GM23338 (cell line): ENCODE results near the gene ME3. TPM values are rescaled to one million over a fixed set of nuclear protein-coding genes. Genes with fewer than 3 reads are reported as not detected.

Experiments used
- ATAC-seq: fragments of 200-7000 bp; cut with Tn5 transposase; 3 replicates; pipeline ENCODE4 v1.9.1; 2020
- DNase-seq: peaks from one replicate; pipeline ENCODE4 v3.0.0-alpha.2; 2015; ENCODE audit warnings: low spot score
- H2AFZ ChIP-seq: fragments of 200-600 bp; sonication (generic); 2 replicates; pipeline ENCODE4 v1.8.0; 2016; ENCODE audit warnings: antibody characterized with exemption, mild to moderate bottlenecking, moderate library complexity
- H3F3A ChIP-seq: fragments of 200-600 bp; sonication (generic); replicated peaks from 2 replicates; pipeline ENCODE4 v1.8.0; 2017; ENCODE audit warnings: antibody characterized with exemption, mixed run types, low read depth
- H3K27ac ChIP-seq: fragments of 200-600 bp; sonication (generic); 2 replicates; pipeline ENCODE4 v1.6.1; 2016; ENCODE audit warnings: low read depth
- H3K27me3 ChIP-seq: fragments of 200-600 bp; sonication (generic); 2 replicates; pipeline ENCODE4 v1.8.0; 2016; ENCODE audit warnings: mild to moderate bottlenecking, mixed run types, moderate library complexity; ENCODE audit not compliant: insufficient read depth
- H3K36me3 ChIP-seq: fragments of 200-600 bp; sonication (generic); 2 replicates; pipeline ENCODE4 v1.8.0; 2016; ENCODE audit warnings: mild to moderate bottlenecking; ENCODE audit not compliant: insufficient read depth
- H3K4me1 ChIP-seq: fragments of 200-600 bp; sonication (generic); 2 replicates; pipeline ENCODE4 v1.8.0; 2016; ENCODE audit warnings: mild to moderate bottlenecking, moderate library complexity; ENCODE audit not compliant: insufficient read depth
- H3K4me2 ChIP-seq: fragments of 200-600 bp; sonication (generic); 2 replicates; pipeline ENCODE4 v1.7.1; 2017; ENCODE audit warnings: mixed run types
- H3K4me3 ChIP-seq: fragments of 200-600 bp; sonication (generic); 2 replicates; pipeline ENCODE4 v1.6.1; 2016; ENCODE audit warnings: mixed run types
- H3K79me2 ChIP-seq: fragments of 200-600 bp; sonication (generic); replicated peaks from 2 replicates; pipeline ENCODE4 v1.8.0; 2017; ENCODE audit warnings: mild to moderate bottlenecking; ENCODE audit not compliant: insufficient read depth
- H3K9me2 ChIP-seq: fragments of 200-600 bp; sonication (generic); 2 replicates; pipeline ENCODE4 v1.8.0; 2017; ENCODE audit not compliant: insufficient read depth
- H4K20me1 ChIP-seq: fragments of 200-600 bp; sonication (generic); replicated peaks from 2 replicates; pipeline ENCODE4 v1.8.0; 2017; ENCODE audit warnings: mild to moderate bottlenecking; ENCODE audit not compliant: insufficient read depth
- H3K27ac Mint-ChIP-seq: 2 replicates; pipeline ENCODE4 v1.8.0; 2020; ENCODE audit warnings: inconsistent platforms, mild to moderate bottlenecking, moderate library complexity, mixed read lengths
- H3K27me3 Mint-ChIP-seq: 3 replicates; pipeline ENCODE4 v1.8.0; 2022; ENCODE audit warnings: low read depth, mild to moderate bottlenecking, moderate library complexity, mixed read lengths, inconsistent platforms; ENCODE audit not compliant: insufficient read depth, poor library complexity
- H3K36me3 Mint-ChIP-seq: 3 replicates; pipeline ENCODE4 v1.8.0; 2021; ENCODE audit warnings: low read depth, mild to moderate bottlenecking, inconsistent platforms, moderate library complexity, mixed read lengths
- H3K4me1 Mint-ChIP-seq: 3 replicates; pipeline ENCODE4 v1.8.0; 2020; ENCODE audit warnings: mild to moderate bottlenecking, inconsistent platforms, mixed read lengths
- H3K4me3 Mint-ChIP-seq: 3 replicates; pipeline ENCODE4 v1.8.0; 2021; ENCODE audit warnings: moderate library complexity, mild to moderate bottlenecking, inconsistent platforms, mixed read lengths
- H3K9me3 Mint-ChIP-seq: 3 replicates; pipeline ENCODE4 v1.8.0; 2020; ENCODE audit warnings: moderate library complexity, mild to moderate bottlenecking, inconsistent platforms, mixed read lengths
- CREB1 ChIP-seq: fragments of 250-450 bp; sonication (Bioruptor Pico); IDR thresholded peaks from 2 replicates; pipeline ENCODE4 v1.5.0; 2020; ENCODE audit warnings: low read depth, mild to moderate bottlenecking, moderate library complexity
- ETS1 ChIP-seq: IDR thresholded peaks from 2 replicates; pipeline ENCODE4 v1.6.1; 2016; ENCODE audit warnings: antibody characterized with exemption
- EZH2 ChIP-seq: fragments of 200-600 bp; sonication (generic); IDR thresholded peaks from one replicate; pipeline ENCODE4 v1.8.0; 2017; ENCODE audit warnings: antibody characterized with exemption, mild to moderate bottlenecking, low read depth; ENCODE audit not compliant: unreplicated experiment
- EZH2phosphoT487 ChIP-seq: fragments of 200-600 bp; sonication (generic); IDR thresholded peaks from one replicate; pipeline ENCODE4 v1.8.1; 2018; ENCODE audit warnings: antibody characterized with exemption; ENCODE audit not compliant: unreplicated experiment
- JUNB ChIP-seq: IDR thresholded peaks from one replicate; pipeline ENCODE4 v1.6.1; 2016; ENCODE audit warnings: antibody characterized with exemption; ENCODE audit not compliant: unreplicated experiment
- NANOG ChIP-seq: IDR thresholded peaks from 2 replicates; pipeline ENCODE4 v1.6.1; 2016; ENCODE audit warnings: antibody characterized with exemption, borderline replicate concordance
- POLR2AphosphoS5 ChIP-seq: IDR thresholded peaks from 2 replicates; pipeline ENCODE4 v1.6.1; 2016; ENCODE audit warnings: antibody characterized with exemption, low read depth
- STAT1 ChIP-seq: IDR thresholded peaks from one replicate; pipeline ENCODE4 v1.6.1; 2016; ENCODE audit warnings: antibody characterized with exemption; ENCODE audit not compliant: unreplicated experiment
- ZNF114 ChIP-seq: fragments of 250-450 bp; sonication (Bioruptor Pico); IDR thresholded peaks from 2 replicates; pipeline ENCODE4 v1.5.0; 2020; ENCODE audit warnings: mild to moderate bottlenecking, moderate library complexity
- ZNF331 ChIP-seq: fragments of 250-450 bp; sonication (Bioruptor Pico); IDR thresholded peaks from 2 replicates; pipeline ENCODE4 v1.5.0; 2020; ENCODE audit warnings: low read depth, mild to moderate bottlenecking, moderate library complexity
- polyA plus RNA-seq: library from polyadenylated mRNA; unstranded; fragments of >200 nt; fragmentation: Nextera tagmentation; extraction: Ambion mirVana; gene quantifications from 2 replicates; pipeline ENCODE4 v1.2.1, GENCODE V29; 2016
- total RNA-seq: library from RNA; depleted of rRNA; stranded (reverse); fragments of >200 nt; shearing (Covaris generic); gene quantifications from 2 replicates; pipeline ENCODE4 v1.2.3, GENCODE V29; 2014
- TF ChIP-seq, protein P1 (sequence below): fragments of 250-450 bp; sonication (Bioruptor Pico); IDR thresholded peaks from 2 replicates; pipeline ENCODE4 v1.5.0; 2020; ENCODE audit warnings: mild to moderate bottlenecking, moderate library complexity
- TF ChIP-seq, protein P2 (sequence below), 2 experiments: fragments of 200-600 bp in 1 of 2; sonication (generic) in 1 of 2; conservative IDR thresholded peaks; 2 replicates each; pipeline versions ENCODE4 v1.5.1 to v1.6.1; 2016 to 2017; ENCODE audit warnings: antibody characterized with exemption in 2 of 2, low read depth in 2 of 2, mild to moderate bottlenecking in 2 of 2, moderate library complexity in 1 of 2
- TF ChIP-seq, protein P3 (sequence below): IDR thresholded peaks from one replicate; pipeline ENCODE4 v1.6.1; 2018; ENCODE audit warnings: antibody characterized with exemption; ENCODE audit not compliant: unreplicated experiment

The ME3 gene
- total and polyA plus RNA-seq, 2 experiments from 2014 or later, result 1.3 to 4.0 TPM

DNA sequence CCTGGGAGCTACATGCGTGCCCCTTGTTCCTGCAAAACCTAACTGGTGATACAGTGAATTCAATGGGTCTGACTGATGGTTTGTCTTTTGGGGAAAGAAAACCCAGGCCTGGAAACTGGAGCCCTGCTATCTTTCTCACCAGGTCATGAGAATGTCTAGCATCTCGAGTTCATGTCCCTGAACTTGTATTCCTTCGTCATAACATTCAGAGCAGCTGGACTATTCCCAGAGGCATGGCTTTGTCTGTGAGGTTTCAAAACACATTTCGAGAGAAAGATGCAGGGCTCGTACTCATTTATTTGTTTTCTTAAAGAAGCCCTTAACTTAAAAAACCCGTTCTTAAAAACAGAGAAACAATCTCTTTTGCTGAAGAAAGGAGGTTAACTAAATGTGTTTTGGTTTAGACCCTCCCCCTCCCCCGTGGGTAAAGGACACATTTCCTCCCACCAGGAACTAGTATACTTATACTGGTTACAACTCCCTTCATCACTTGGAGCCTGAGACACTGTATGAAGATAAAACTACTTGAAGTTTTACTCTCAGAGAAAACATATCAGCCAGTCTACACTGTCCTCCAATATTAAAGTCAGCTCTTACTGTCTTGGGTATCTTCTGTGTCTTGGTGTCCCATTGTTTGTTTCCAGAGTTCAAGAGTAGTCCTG lies 43.2 kb downstream of the ME3 start:
- Histone ChIP-seq H3K4me3 (no peak overlapping the region), H3K9me2 (peaks cover 6% of the 10 kb centered on the region; the same call in 1 of the 2 replicates), H3K4me2 (no peak overlapping the region), H3F3A (no peaks in the 10 kb centered on the region), H2AFZ (no peak overlapping the region), H3K79me2 (no peaks in the 10 kb centered on the region), H3K36me3 (no peaks in the 10 kb centered on the region), H3K4me1 (no peaks in the 10 kb centered on the region), H3K27me3 (no peaks in the 10 kb centered on the region), H3K27ac (no peak overlapping the region), H4K20me1 (no peaks in the 10 kb centered on the region)
- H3K4me1 Mint-ChIP-seq, result no peaks in the 10 kb centered on the region
- no peaks in the 10 kb centered on the region for H3K36me3 Mint-ChIP-seq
- no peak overlapping the region for H3K27ac Mint-ChIP-seq
- no peak for TF ChIP-seq STAT1
- no peak for TF ChIP-seq POLR2AphosphoS5
- TF ChIP-seq, protein P1, sequence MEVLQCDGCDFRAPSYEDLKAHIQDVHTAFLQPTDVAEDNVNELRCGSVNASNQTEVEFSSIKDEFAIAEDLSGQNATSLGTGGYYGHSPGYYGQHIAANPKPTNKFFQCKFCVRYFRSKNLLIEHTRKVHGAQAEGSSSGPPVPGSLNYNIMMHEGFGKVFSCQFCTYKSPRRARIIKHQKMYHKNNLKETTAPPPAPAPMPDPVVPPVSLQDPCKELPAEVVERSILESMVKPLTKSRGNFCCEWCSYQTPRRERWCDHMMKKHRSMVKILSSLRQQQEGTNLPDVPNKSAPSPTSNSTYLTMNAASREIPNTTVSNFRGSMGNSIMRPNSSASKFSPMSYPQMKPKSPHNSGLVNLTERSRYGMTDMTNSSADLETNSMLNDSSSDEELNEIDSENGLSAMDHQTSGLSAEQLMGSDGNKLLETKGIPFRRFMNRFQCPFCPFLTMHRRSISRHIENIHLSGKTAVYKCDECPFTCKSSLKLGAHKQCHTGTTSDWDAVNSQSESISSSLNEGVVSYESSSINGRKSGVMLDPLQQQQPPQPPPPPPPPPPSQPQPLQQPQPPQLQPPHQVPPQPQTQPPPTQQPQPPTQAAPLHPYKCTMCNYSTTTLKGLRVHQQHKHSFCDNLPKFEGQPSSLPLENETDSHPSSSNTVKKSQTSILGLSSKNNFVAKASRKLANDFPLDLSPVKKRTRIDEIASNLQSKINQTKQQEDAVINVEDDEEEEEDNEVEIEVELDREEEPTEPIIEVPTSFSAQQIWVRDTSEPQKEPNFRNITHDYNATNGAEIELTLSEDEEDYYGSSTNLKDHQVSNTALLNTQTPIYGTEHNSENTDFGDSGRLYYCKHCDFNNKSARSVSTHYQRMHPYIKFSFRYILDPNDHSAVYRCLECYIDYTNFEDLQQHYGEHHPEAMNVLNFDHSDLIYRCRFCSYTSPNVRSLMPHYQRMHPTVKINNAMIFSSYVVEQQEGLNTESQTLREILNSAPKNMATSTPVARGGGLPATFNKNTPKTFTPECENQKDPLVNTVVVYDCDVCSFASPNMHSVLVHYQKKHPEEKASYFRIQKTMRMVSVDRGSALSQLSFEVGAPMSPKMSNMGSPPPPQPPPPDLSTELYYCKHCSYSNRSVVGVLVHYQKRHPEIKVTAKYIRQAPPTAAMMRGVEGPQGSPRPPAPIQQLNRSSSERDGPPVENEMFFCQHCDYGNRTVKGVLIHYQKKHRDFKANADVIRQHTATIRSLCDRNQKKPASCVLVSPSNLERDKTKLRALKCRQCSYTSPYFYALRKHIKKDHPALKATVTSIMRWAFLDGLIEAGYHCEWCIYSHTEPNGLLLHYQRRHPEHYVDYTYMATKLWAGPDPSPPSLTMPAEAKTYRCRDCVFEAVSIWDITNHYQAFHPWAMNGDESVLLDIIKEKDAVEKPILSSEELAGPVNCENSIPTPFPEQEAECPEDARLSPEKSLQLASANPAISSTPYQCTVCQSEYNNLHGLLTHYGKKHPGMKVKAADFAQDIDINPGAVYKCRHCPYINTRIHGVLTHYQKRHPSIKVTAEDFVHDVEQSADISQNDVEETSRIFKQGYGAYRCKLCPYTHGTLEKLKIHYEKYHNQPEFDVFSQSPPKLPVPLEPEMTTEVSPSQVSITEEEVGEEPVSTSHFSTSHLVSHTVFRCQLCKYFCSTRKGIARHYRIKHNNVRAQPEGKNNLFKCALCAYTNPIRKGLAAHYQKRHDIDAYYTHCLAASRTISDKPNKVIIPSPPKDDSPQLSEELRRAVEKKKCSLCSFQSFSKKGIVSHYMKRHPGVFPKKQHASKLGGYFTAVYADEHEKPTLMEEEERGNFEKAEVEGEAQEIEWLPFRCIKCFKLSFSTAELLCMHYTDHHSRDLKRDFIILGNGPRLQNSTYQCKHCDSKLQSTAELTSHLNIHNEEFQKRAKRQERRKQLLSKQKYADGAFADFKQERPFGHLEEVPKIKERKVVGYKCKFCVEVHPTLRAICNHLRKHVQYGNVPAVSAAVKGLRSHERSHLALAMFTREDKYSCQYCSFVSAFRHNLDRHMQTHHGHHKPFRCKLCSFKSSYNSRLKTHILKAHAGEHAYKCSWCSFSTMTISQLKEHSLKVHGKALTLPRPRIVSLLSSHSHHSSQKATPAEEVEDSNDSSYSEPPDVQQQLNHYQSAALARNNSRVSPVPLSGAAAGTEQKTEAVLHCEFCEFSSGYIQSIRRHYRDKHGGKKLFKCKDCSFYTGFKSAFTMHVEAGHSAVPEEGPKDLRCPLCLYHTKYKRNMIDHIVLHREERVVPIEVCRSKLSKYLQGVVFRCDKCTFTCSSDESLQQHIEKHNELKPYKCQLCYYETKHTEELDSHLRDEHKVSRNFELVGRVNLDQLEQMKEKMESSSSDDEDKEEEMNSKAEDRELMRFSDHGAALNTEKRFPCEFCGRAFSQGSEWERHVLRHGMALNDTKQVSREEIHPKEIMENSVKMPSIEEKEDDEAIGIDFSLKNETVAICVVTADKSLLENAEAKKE (CRISPR knock-in tag), result no peak
- no peak for TF ChIP-seq ZNF114 (CRISPR knock-in tag)
- TF ChIP-seq EZH2phosphoT487, result no peak
- TF ChIP-seq ZNF331 (CRISPR knock-in tag), result no peak
- no peak for TF ChIP-seq CREB1 (CRISPR knock-in tag)
- TF ChIP-seq, protein P2, sequence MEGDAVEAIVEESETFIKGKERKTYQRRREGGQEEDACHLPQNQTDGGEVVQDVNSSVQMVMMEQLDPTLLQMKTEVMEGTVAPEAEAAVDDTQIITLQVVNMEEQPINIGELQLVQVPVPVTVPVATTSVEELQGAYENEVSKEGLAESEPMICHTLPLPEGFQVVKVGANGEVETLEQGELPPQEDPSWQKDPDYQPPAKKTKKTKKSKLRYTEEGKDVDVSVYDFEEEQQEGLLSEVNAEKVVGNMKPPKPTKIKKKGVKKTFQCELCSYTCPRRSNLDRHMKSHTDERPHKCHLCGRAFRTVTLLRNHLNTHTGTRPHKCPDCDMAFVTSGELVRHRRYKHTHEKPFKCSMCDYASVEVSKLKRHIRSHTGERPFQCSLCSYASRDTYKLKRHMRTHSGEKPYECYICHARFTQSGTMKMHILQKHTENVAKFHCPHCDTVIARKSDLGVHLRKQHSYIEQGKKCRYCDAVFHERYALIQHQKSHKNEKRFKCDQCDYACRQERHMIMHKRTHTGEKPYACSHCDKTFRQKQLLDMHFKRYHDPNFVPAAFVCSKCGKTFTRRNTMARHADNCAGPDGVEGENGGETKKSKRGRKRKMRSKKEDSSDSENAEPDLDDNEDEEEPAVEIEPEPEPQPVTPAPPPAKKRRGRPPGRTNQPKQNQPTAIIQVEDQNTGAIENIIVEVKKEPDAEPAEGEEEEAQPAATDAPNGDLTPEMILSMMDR (conservative IDR thresholded peaks at IDR 0.05; ENCODE audit: low read depth in 2 of 2), result no peak
- no peak for TF ChIP-seq ETS1
- TF ChIP-seq EZH2, result no peak
- TF ChIP-seq, protein P3, sequence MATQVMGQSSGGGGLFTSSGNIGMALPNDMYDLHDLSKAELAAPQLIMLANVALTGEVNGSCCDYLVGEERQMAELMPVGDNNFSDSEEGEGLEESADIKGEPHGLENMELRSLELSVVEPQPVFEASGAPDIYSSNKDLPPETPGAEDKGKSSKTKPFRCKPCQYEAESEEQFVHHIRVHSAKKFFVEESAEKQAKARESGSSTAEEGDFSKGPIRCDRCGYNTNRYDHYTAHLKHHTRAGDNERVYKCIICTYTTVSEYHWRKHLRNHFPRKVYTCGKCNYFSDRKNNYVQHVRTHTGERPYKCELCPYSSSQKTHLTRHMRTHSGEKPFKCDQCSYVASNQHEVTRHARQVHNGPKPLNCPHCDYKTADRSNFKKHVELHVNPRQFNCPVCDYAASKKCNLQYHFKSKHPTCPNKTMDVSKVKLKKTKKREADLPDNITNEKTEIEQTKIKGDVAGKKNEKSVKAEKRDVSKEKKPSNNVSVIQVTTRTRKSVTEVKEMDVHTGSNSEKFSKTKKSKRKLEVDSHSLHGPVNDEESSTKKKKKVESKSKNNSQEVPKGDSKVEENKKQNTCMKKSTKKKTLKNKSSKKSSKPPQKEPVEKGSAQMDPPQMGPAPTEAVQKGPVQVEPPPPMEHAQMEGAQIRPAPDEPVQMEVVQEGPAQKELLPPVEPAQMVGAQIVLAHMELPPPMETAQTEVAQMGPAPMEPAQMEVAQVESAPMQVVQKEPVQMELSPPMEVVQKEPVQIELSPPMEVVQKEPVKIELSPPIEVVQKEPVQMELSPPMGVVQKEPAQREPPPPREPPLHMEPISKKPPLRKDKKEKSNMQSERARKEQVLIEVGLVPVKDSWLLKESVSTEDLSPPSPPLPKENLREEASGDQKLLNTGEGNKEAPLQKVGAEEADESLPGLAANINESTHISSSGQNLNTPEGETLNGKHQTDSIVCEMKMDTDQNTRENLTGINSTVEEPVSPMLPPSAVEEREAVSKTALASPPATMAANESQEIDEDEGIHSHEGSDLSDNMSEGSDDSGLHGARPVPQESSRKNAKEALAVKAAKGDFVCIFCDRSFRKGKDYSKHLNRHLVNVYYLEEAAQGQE, result no peak
- no peak for TF ChIP-seq NANOG
- TF ChIP-seq JUNB, result no peak
- no peak for DNase-seq
- H3K9me3 Mint-ChIP-seq, result no peaks in the 10 kb centered on the region
- no peak for ATAC-seq
- H3K27me3 Mint-ChIP-seq, result no peaks in the 10 kb centered on the region
- H3K4me3 Mint-ChIP-seq, result no peak overlapping the region
